ENCODE results near the gene PHC2. TPM values are rescaled to one million over a fixed set of nuclear protein-coding genes. Genes with fewer than 3 reads are reported as not detected.
A peak's percentile ranks its signal among the peaks of the same experiment; 100 is the strongest.

Gene PHC2
- total and polyA plus RNA-seq, 4 donors = 79.9 to 311 (median 121) TPM

- Histone ChIP-seq H3K27me3 (ENCODE audit: control insufficient read depth in 3 of 3, insufficient read depth in 3 of 3, low read length in 2 of 3) (peaks cover 0 to under 1% (median 0%) of the 10 kb centered on the region in 3 donors), H3K9me3 (ENCODE audit: control insufficient read depth in 4 of 4, insufficient read depth in 3 of 4, low read length in 3 of 4) (peaks cover 0 to 4% (median 2%) of the 10 kb centered on the region in 4 donors), H3K4me1 (ENCODE audit: control insufficient read depth in 5 of 5, insufficient read depth in 5 of 5, low read length in 5 of 5) (no peaks in the 10 kb centered on the region), H3K27ac (ENCODE audit: low read depth in 1 of 2, low read length in 1 of 2) (peak overlapping the region in 1 of 2 donors; percentile 50), H3K9ac (ENCODE audit: insufficient read depth in 1 of 2, low read length in 2 of 2) (no peak overlapping the region), H3K4me3 (no peak overlapping the region), H3K36me3 (ENCODE audit: control insufficient read depth in 4 of 4, insufficient read depth in 4 of 4, low read length in 4 of 4) (no peaks in the 10 kb centered on the region)
- TF ChIP-seq CTCF (IDR thresholded peaks at IDR 0.05; ENCODE audit: control extremely low read depth, extremely low read depth) = no peak
- ATAC-seq (ENCODE audit: insufficient read depth, low FRiP score) = no peak
- no peak for DNase-seq
- WGBS, 2 donors = 91 to 92% methylated on average over 5 of the region's 5 CpGs
These were observed 16.0 kb downstream of the PHC2 start for GRCh38 chr1:33414879-33415278.

GRCh38 chr1:33410091-33410701 is 20.7 kb downstream of the PHC2 start:
- ATAC-seq (ENCODE audit: insufficient read depth, low FRiP score) (no peak), DNase-seq (no peak)
- Histone ChIP-seq H3K9ac (ENCODE audit: insufficient read depth in 1 of 2, low read length in 2 of 2) (no peak overlapping the region), H3K36me3 (ENCODE audit: control insufficient read depth in 4 of 4, insufficient read depth in 4 of 4, low read length in 4 of 4) (no peaks in the 10 kb centered on the region), H3K4me1 (ENCODE audit: control insufficient read depth in 5 of 5, insufficient read depth in 5 of 5, low read length in 5 of 5) (peaks cover 0 to 5% (median 0%) of the 10 kb centered on the region in 5 donors), H3K27ac (ENCODE audit: low read depth in 1 of 2, low read length in 1 of 2) (peak overlapping the region in 1 of 2 donors; percentile 14), H3K4me3 (no peak overlapping the region), H3K27me3 (ENCODE audit: control insufficient read depth in 3 of 3, insufficient read depth in 3 of 3, low read length in 2 of 3) (no peaks in the 10 kb centered on the region), H3K9me3 (ENCODE audit: control insufficient read depth in 4 of 4, insufficient read depth in 3 of 4, low read length in 3 of 4) (no peaks in the 10 kb centered on the region)
- no peak for TF ChIP-seq CTCF (IDR thresholded peaks at IDR 0.05; ENCODE audit: control extremely low read depth, extremely low read depth)
- 71 to 84% methylated on average over 5 of the region's 5 CpGs for WGBS, 2 donors

- peak overlapping the region in 1 of 2 donors; percentile 74 for H3K27ac ChIP-seq (ENCODE audit: low read depth in 1 of 2, low read length in 1 of 2)
- WGBS, 2 donors = 84% methylated on average over 2 of the region's 2 CpGs
These were observed 22.8 kb downstream of the PHC2 start for GRCh38 chr1:33408093-33408436.

More at GRCh38 chr1:33408093-33408436, 22.8 kb downstream of the PHC2 start:
- ATAC-seq (ENCODE audit: insufficient read depth, low FRiP score) = no peak
- H3K4me3 ChIP-seq = no peak overlapping the region
- H3K4me1 ChIP-seq (ENCODE audit: control insufficient read depth in 5 of 5, insufficient read depth in 5 of 5, low read length in 5 of 5) = peaks cover 0 to 7% (median 0%) of the 10 kb centered on the region in 5 donors
- no peak overlapping the region for H3K9ac ChIP-seq (ENCODE audit: insufficient read depth in 1 of 2, low read length in 2 of 2)
- no peaks in the 10 kb centered on the region for H3K9me3 ChIP-seq (ENCODE audit: control insufficient read depth in 4 of 4, insufficient read depth in 3 of 4, low read length in 3 of 4)
- no peak for DNase-seq
- no peak for TF ChIP-seq CTCF (IDR thresholded peaks at IDR 0.05; ENCODE audit: control extremely low read depth, extremely low read depth)
- H3K36me3 ChIP-seq (ENCODE audit: control insufficient read depth in 4 of 4, insufficient read depth in 4 of 4, low read length in 4 of 4) = no peaks in the 10 kb centered on the region
- no peaks in the 10 kb centered on the region for H3K27me3 ChIP-seq (ENCODE audit: control insufficient read depth in 3 of 3, insufficient read depth in 3 of 3, low read length in 2 of 3)

Measured in lung (tissue), 12 donors.